GM12873 (cell line): ENCODE data around the gene MEIG1.

Experiments
- TF ChIP-seq, protein P1 (sequence below): IDR thresholded peaks from 2 replicates; pipeline ENCODE4 v1.5.1; 2012; ENCODE audit warnings: low read depth, mild to moderate bottlenecking, moderate library complexity, low read length, control low read depth; ENCODE audit not compliant: insufficient read depth; ENCODE audit errors: missing control alignments

The MEIG1 gene

DNA sequence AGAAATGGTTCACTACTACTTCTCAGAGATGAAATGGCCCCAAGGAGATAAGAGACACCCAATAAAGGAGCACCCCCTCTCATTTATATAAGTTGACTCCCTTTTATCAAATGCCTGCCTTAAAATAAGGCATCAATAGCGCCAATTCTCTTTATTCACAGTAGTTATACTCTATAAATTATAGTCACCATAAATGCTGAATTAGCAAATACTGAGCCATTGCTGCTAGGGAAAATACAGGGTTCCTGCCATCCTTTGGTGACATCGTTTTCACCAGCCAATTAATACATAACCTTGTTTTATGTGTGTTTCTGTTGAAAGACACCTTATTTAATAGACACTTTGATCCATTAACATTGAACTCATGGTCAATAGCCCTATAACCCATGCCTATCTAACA lies 33.9 kb upstream of the MEIG1 start:
- TF ChIP-seq, protein P1, sequence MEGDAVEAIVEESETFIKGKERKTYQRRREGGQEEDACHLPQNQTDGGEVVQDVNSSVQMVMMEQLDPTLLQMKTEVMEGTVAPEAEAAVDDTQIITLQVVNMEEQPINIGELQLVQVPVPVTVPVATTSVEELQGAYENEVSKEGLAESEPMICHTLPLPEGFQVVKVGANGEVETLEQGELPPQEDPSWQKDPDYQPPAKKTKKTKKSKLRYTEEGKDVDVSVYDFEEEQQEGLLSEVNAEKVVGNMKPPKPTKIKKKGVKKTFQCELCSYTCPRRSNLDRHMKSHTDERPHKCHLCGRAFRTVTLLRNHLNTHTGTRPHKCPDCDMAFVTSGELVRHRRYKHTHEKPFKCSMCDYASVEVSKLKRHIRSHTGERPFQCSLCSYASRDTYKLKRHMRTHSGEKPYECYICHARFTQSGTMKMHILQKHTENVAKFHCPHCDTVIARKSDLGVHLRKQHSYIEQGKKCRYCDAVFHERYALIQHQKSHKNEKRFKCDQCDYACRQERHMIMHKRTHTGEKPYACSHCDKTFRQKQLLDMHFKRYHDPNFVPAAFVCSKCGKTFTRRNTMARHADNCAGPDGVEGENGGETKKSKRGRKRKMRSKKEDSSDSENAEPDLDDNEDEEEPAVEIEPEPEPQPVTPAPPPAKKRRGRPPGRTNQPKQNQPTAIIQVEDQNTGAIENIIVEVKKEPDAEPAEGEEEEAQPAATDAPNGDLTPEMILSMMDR, result no peak

DNA sequence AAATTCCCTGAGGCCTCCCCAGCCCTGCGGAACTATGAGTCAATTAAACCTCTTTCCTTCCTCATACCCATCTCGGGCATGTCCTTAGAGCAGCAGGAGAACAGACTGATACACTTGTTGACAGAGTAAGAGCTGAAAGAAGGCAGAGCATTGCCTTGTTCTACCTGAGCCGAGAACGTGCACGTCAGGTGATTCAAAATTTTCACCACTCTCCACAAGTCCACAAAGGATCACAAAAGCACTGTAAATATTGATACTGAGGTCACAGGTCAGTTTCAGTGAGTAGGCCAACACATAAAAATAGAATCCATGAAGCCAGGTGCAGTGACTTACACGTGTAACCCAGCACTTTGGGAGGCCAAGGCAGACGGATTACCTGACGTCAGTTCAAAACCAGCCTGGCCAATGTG lies 33.1 kb upstream of the MEIG1 start:
- TF ChIP-seq, protein P1, result no peak

DNA sequence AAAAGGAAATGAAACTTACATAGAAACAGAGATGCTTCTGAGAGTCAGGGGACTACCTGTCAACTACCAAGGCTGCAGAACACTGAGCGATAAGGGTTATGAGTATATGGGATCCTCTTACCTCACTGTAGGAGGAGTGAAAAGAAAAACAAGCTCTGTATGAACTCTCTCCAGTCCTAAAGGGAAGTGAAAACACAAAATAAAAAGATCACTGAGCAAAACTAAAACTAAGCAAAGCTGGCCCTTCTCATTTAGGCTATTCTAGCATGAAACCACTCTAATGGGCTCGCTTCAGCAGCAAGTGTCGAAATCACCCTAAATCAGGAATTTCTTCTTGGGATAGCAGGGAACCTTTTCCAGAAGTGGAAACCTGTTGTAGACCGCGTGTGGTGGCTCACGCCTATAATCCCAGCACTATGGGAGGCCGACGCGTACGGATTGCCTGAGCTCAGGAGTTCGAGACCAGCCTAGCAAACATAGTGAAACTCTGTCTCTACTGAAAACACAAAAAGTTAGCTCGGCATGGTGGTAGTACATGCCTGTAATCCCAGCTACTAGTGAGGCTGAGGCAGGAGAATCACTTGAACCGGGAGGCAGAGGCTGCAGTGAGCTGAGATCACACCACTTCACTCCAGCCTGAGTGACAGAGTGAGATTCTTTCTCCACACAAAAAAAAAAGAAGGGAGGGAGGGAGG lies 32.3 kb upstream of the MEIG1 start:
- TF ChIP-seq, protein P1, result no peak

DNA sequence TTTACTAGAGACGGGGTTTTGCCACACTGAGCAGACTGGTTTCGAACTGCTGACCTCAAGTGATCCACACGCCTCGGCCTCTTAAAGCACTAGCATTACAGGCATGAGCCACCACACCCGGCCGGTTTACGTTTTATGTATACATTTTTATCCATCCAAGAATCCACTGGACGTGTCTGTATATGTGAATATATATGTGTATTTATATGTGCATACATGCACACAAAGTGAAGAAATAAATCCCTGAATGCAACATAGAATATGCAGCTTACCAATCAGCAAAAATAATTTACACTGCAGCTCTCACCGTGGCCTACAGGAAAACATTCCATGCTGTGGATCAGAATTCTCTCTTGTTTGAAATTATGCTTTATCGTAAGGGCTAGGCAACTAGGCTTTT lies 28.6 kb upstream of the MEIG1 start:
- TF ChIP-seq, protein P1, result no peak

DNA sequence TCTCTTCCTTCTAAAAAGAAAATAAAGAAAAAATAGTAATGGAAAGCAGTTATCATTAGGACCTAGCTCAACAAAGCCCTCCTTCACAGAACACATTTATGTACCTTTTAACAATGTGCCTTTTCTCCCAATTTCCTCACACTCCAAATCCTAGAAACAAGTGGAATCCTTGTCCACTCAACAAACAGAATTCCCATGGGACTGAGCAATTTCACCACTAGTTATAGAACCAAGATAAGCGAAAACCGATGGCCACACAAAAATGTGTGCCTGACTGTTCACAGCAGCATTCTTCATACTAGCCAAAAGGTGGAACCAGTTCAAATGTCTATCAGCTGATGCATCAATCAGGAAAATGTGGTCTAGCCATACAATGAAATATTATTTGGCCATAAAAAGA lies 22.6 kb upstream of the MEIG1 start:
- TF ChIP-seq, protein P1, result no peak

DNA sequence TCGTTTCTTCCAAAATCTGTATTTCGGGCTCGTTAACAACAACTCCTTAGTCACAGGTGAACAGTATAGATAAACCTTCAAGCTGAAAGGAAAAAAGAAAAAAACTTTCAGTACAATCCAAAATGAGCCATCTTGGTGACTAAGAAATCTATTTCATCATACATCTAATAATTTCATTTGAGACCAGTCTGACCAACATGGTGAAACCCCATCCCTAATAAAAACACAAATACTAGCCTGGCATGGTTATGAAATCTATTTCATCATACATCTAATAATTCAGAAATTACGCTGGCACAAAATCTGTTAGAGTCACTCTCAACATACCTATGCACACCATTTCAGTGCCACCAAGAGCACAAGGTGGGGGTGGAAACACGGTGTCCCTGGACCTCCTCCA lies 14.1 kb upstream of the MEIG1 start:
- TF ChIP-seq, protein P1, result no peak

DNA sequence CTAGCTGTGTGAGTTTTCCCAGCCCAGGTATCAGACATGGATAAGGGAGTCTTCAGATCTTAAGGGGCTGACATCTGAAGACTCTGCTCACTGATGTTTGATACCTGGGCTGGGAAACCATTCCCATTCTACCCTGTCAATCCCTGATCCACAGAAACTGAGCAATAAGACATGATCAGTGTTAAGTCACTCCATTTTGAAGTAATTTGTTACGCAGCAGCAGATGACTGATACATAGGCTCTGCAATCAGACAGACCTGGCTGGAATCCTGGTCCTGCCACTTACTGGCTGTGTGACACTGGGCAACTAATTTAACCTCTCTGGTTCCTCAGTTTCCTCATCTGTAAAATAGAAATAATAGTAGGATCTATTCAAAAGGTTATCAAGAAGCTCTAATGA lies 11.9 kb upstream of the MEIG1 start:
- TF ChIP-seq, protein P1, result no peak
